ENCODE results near the gene FALEC.

FALEC gene

DNA sequence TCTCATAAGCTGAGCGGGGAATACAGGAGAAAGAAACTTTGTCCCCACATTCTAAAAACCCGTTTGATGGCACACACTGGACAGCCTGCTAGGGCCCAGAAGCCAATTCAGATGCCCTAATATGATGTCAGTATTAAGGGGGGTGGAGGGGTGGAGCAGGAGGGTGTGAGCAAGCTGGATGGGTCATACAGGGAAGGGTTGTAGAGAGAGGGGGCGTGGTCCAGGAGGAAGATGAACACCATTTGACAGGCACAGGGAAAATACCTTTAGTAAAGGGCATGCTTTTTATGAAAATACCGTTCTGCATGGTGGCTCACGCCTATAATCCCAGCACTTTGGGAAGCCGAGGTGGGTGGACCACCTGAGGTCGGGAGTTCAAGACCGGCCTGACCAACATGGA, 22.4 kb upstream of the FALEC start:
- Histone ChIP-seq H3K36me3 (ENCODE audit: low read length) (0 out of 2 replicates have a peak, but pooled peaks cover 2% of the 10 kb centered on the region), H3K79me2 (ENCODE audit: insufficient read depth, low read length) (peaks cover 8% of the 10 kb centered on the region), H3K9me2 (replicated peaks; ENCODE audit: insufficient read depth, low read length) (no peaks in the 10 kb centered on the region), H3F3A (ENCODE audit: insufficient read depth) (no peaks in the 10 kb centered on the region; the same call in 1 of the 2 replicates), H4K20me1 (ENCODE audit: low read depth, low read length) (no peaks in the 10 kb centered on the region), H3K27me3 (ENCODE audit: low read length) (no peaks in the 10 kb centered on the region), H3K4me3 (ENCODE audit: insufficient read depth, low read length, poor library complexity, severe bottlenecking) (no peak overlapping the region), H3K27ac (ENCODE audit: low read depth, low read length) (no peak overlapping the region), H3K9me3 (ENCODE audit: insufficient read depth, low read length) (no peaks in the 10 kb centered on the region), H2AFZ (ENCODE audit: low read depth, low read length, severe bottlenecking) (no peak overlapping the region), H3K4me2 (ENCODE audit: low read depth, low read length, poor library complexity, severe bottlenecking) (no peak overlapping the region), H3K9ac (ENCODE audit: low read length) (no peak overlapping the region)
- TF ChIP-seq, protein P1, sequence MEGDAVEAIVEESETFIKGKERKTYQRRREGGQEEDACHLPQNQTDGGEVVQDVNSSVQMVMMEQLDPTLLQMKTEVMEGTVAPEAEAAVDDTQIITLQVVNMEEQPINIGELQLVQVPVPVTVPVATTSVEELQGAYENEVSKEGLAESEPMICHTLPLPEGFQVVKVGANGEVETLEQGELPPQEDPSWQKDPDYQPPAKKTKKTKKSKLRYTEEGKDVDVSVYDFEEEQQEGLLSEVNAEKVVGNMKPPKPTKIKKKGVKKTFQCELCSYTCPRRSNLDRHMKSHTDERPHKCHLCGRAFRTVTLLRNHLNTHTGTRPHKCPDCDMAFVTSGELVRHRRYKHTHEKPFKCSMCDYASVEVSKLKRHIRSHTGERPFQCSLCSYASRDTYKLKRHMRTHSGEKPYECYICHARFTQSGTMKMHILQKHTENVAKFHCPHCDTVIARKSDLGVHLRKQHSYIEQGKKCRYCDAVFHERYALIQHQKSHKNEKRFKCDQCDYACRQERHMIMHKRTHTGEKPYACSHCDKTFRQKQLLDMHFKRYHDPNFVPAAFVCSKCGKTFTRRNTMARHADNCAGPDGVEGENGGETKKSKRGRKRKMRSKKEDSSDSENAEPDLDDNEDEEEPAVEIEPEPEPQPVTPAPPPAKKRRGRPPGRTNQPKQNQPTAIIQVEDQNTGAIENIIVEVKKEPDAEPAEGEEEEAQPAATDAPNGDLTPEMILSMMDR (IDR thresholded peaks at IDR 0.05; ENCODE audit: insufficient read depth, low read length, poor library complexity, severe bottlenecking): no peak
- no peak for TF ChIP-seq EZH2phosphoT487 (conservative IDR thresholded peaks at IDR 0.05; ENCODE audit: low read length)

DNA sequence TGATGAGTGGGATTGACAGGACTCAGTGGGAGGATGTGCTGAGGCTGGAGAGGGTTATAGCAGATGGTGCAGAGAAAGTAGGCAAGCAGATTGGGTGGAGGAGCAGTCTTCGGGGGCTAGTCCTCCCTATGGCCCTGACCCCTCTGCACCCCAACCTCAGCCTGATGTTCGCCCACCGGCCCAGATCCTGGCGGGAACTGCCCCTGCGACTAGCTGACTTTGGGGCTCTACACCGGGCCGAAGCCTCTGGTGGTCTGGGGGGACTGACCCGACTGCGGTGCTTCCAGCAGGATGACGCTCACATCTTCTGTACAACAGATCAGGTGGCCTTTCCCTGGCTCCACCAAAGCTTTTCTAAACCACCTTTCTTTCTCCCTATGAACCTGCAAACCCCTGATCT, 17.2 kb upstream of the FALEC start:
- H2AFZ ChIP-seq (ENCODE audit: low read depth, low read length, severe bottlenecking): no peak overlapping the region
- no peaks in the 10 kb centered on the region for H3K36me3 ChIP-seq (ENCODE audit: low read length)
- H3K9ac ChIP-seq (ENCODE audit: low read length): no peak overlapping the region
- TF ChIP-seq, protein P1 (IDR thresholded peaks at IDR 0.05; ENCODE audit: insufficient read depth, low read length, poor library complexity, severe bottlenecking): no peak
- TF ChIP-seq EZH2phosphoT487 (conservative IDR thresholded peaks at IDR 0.05; ENCODE audit: low read length): no peak
- no peaks in the 10 kb centered on the region for H3K9me2 ChIP-seq (replicated peaks; ENCODE audit: insufficient read depth, low read length)
- H3K27ac ChIP-seq (ENCODE audit: low read depth, low read length): no peak overlapping the region
- no peak overlapping the region for H3K4me3 ChIP-seq (ENCODE audit: insufficient read depth, low read length, poor library complexity, severe bottlenecking)
- H3K79me2 ChIP-seq (ENCODE audit: insufficient read depth, low read length): no peaks in the 10 kb centered on the region
- no peaks in the 10 kb centered on the region for H3K9me3 ChIP-seq (ENCODE audit: insufficient read depth, low read length)
- H3F3A ChIP-seq (ENCODE audit: insufficient read depth): no peaks in the 10 kb centered on the region
- H3K27me3 ChIP-seq (ENCODE audit: low read length): no peaks in the 10 kb centered on the region
- H3K4me2 ChIP-seq (ENCODE audit: low read depth, low read length, poor library complexity, severe bottlenecking): no peak overlapping the region
- no peaks in the 10 kb centered on the region for H4K20me1 ChIP-seq (ENCODE audit: low read depth, low read length)

DNA sequence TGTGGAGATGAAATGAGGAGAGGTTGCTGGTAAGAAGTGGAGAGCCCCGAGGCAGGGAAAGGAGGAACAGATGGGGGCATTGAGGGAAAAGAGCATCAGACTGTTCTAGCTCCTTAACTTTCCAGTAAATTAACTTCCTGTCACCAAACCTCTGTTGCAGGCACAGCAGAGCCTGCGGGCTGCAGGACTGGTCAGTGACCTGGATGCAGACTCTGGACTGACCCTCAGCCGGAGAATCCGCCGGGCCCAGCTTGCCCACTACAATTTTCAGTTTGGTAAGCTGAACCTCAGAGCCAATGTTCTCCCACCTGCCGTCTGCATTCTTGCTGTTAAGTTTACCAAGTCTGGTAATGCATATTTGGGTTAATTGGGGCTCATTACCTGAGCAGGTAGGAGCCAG, 10.1 kb upstream of the FALEC start:
- Histone ChIP-seq H3K4me3 (ENCODE audit: insufficient read depth, low read length, poor library complexity, severe bottlenecking) (no peak overlapping the region), H3K79me2 (ENCODE audit: insufficient read depth, low read length) (no peaks in the 10 kb centered on the region), H2AFZ (ENCODE audit: low read depth, low read length, severe bottlenecking) (no peak overlapping the region), H3K27me3 (ENCODE audit: low read length) (no peaks in the 10 kb centered on the region), H3K4me2 (ENCODE audit: low read depth, low read length, poor library complexity, severe bottlenecking) (no peak overlapping the region), H3K9ac (ENCODE audit: low read length) (no peak overlapping the region), H3K27ac (ENCODE audit: low read depth, low read length) (no peak overlapping the region), H4K20me1 (ENCODE audit: low read depth, low read length) (no peaks in the 10 kb centered on the region), H3F3A (ENCODE audit: insufficient read depth) (no peaks in the 10 kb centered on the region), H3K36me3 (ENCODE audit: low read length) (no peaks in the 10 kb centered on the region), H3K9me2 (replicated peaks; ENCODE audit: insufficient read depth, low read length) (no peaks in the 10 kb centered on the region), H3K9me3 (ENCODE audit: insufficient read depth, low read length) (no peaks in the 10 kb centered on the region)
- TF ChIP-seq, protein P1 (IDR thresholded peaks at IDR 0.05; ENCODE audit: insufficient read depth, low read length, poor library complexity, severe bottlenecking): no peak
- TF ChIP-seq EZH2phosphoT487 (conservative IDR thresholded peaks at IDR 0.05; ENCODE audit: low read length): no peak
